Peyer's patch (tissue), 4 donors: ENCODE results near the gene ILF2.

Experiments
- CTCF ChIP-seq, 6 experiments: fragments of 450-650 bp in 4 of 6; fragments of 200-600 bp in 2 of 6; sonication (generic) in 1 of 6; IDR thresholded peaks; one replicate each; pipeline ENCODE4 v1.5.1; 2017 to 2019; ENCODE audit warnings: antibody characterized with exemption in 6 of 6, mild to moderate bottlenecking in 3 of 6, moderate library complexity in 1 of 6
- POLR2A ChIP-seq, 2 donors: fragments of 450-650 bp; IDR thresholded peaks; one replicate each; pipeline ENCODE4 v1.5.1; 2017; ENCODE audit warnings: antibody characterized with exemption in 2 of 2, mild to moderate bottlenecking in 2 of 2, moderate library complexity in 2 of 2

GRCh38 chr1:153617663-153618062 is 53.1 kb downstream of the ILF2 start:
- TF ChIP-seq CTCF (IDR thresholded peaks at IDR 0.05) (peak in 4 of 6 experiments; percentile 40 to 96 (median 64)), POLR2A (IDR thresholded peaks at IDR 0.05) (peak in 1 of 2 donors; percentile 33)
